GM11168 (cell line): ENCODE results near the gene GMFB.

ENCODE experiments used
- in situ Hi-C: fragments of 300-500 bp; cut with MboI; formaldehyde crosslinking; loops from one replicate; pipeline ENCODE4 v1.12.0; 2022; ENCODE audit warnings: low sequenced_read_pairs; ENCODE audit not compliant: unreplicated experiment

Gene GMFB

DNA sequence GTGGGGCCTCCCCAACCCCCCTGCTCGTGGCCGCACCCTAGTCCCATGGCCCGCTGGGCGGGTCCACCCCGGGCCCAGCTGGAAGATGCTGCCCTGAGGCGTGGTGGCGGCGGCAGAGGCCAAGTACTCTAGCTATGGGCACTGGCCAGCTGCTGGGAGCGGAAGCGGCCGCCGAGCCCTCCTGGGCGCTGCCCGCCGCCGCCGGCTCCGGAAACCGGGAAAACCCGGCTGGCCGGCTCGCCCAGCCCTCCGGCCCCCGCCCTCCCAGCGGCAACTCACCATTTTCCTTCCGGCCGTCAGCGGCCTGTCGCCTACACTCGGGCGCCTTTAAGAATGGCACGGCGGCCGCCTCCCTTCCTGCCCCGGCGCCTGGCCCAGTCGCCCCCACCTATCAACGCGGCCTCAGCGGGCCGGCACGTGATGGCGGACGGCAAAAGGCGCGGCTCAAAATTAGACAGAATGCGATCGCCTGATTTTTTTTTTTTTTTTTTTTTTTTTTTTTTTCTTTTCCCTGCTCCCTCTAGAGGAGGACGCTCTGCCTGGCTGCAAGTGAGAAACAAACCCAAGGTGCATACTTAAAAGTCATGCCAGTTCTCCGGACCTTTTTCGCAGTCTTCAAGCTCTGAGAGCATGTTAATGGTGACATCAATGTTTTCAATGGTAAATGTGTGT lies at the start of gene GMFB:
GMFB (minus strand) TSS at position 335 of the 672 bp plus-strand sequence; CDS start at position 282, 53 bp downstream.
- in situ Hi-C loops, result no loop called here

DNA sequence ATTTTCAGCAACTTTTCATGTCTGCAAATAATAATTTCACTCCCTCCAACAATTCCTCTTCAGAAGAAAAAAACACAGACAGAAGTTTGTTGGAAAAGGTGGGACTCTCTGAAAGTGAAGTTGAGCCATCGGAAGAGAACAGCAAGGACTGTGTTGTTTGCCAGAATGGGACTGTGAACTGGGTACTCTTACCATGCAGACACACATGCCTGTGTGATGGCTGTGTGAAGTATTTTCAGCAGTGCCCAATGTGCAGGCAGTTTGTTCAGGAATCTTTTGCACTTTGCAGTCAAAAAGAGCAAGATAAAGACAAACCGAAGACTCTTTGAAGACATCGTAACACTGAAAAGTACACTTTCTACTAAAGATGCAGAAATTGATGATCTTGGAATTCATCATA lies 49.3 kb upstream of the GMFB start:
- in situ Hi-C loops, result no loop called here

DNA sequence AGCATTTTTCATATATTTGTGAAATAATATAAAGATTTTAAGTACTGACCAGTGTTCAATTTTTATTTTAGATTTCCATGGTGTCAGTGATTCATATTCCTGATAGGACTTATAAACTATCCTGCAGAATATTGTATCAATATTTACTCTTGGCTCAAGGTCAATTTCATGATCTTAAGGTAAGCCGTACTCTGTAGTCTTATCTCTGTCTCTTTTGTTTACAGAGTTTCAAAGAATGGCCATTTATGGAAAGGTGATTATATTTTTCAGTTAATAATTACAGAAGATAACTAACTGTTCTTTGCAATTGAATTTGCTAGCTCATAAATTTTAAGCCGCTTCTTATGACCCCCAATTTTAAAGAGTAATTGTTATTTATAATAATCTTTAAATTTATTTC lies 48.9 kb upstream of the GMFB start:
- in situ Hi-C loops, result no loop called here

DNA sequence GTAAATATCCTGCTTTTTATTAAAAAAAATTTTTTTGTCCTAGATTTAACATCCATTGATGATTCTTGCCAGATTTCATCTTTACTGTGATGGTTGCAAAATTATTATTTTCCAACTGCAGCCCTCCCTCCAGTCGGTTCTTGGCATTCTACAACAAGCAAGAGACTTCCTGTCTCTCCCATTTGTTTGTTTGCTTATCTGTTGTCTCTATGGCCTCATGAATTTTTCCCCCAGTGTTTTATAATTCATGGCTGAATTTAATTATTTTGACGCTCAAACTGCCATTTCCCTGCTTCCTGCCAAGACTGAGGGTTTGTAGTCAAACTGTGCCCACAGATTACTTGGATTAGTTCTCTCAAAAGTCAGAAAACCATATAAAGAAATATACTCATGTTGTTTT lies 46.9 kb upstream of the GMFB start:
- in situ Hi-C loops, result no loop called here

DNA sequence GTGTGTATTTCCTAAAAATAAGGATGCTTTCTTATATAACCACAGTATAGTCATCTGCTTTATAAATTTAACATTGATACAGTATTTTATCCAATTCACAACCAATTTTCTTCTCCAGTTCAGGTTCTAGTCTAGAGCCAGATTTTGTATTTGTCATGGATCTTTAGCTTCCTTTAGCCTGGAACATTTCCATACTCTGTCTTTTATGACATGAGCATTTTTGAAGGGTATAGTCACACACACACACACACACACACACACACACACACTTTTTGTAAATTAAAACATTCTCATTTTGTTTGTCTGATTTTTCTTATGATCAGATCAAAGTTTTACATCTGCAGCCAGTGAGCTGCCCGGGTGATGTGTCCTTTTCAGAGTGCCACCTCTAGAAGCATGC lies 46.3 kb upstream of the GMFB start:
- in situ Hi-C loops, result no loop called here

DNA sequence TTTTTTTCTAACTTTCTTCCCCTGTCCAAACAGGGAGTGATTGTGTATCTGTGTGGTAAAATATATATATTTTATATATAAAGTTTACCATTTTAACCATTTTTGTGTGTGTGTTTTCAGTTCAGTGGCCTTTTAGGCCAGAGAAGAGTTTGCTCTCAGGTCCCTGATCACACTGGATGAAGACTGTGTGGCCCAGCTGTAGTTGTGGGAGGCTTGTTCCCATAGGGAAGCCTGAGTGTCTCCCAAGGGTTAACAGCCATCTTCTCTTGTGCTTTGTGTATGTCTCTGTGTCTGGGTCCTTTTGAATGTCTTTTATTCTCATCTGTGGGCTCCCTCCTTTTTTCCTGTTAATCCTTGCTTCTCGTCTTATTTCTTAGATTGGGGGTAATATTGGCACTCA lies 44.3 kb upstream of the GMFB start:
- in situ Hi-C loops, result no loop called here

DNA sequence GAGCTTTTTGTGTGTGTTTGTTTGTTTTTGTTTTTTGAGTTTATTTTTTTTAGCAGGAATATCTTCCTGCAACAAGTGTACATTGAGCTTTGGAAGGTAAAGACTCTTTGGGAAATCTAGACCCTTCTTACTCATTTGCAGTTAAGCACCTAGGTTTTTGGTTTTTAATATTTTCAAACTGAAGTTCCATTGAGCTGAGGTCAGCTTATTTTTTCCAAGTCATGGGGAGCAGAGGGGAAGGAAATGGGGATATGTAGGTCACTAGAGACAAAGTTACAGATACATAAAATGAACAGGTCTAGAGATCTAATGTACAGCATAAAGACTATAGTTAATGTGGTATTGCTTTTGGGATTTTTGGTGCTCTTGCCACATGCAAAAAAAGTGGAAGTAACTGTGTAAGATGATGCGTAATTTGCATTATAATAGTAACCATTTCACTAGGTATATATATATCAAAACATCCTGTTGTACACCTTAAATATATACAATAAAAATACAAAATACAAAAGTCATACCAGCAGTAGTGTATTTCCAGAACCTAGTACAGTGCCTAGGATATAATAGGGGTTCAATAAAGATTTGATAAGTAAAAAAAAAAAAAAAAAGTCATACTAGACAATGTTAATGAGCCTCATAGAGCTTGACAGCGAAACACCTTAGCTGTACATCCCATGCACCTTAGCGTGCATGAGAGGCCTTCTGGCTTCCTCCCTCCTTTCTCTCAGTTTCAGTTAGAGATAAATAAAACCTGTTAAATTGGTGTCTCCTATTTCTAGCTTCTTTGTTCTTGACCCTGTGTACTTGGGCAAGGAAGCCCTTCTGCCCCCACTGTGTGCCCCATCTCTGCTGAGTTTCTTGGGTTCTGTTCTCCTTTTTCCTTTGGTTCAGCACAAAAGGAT lies 43.6 kb upstream of the GMFB start:
- in situ Hi-C loops, result no loop called here

DNA sequence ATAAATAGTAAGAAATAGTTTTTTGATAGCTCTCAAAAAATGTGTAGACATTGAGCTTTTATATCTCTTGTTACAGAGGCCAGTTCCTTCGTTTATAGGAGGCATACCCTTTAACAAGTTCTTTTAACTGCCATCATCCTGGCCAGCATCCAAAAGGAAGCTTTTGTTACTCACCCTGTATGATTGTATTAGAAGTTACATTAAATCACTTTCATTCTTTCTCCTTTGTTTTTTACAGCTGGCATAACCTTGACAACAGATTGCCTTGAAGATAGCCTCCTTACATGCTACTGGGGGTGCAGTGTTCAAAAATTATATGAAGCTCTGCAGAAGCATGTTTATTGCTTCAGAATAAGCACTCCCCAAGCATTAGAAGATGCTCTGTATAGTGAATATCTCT lies 41.0 kb upstream of the GMFB start:
- in situ Hi-C loops, result no loop called here

DNA sequence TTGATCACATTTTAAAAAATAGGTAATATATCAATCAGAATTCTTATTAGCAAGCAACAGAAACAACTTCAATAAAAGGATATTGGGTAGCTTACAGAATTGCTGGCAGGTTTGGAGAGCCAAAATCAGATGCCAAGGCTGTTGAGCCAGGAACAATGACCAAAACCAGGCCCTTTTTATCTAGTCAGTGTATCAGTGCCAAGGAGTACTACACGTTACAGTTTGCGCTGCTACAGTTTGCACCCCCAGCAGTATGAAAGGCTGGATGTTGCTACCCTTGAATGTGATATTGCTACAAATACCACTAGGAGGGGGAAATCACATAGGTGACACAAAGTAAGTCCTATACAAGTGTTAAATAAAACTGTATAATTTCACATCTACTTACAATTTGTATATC lies 40.2 kb upstream of the GMFB start:
- in situ Hi-C loops, result no loop called here

DNA sequence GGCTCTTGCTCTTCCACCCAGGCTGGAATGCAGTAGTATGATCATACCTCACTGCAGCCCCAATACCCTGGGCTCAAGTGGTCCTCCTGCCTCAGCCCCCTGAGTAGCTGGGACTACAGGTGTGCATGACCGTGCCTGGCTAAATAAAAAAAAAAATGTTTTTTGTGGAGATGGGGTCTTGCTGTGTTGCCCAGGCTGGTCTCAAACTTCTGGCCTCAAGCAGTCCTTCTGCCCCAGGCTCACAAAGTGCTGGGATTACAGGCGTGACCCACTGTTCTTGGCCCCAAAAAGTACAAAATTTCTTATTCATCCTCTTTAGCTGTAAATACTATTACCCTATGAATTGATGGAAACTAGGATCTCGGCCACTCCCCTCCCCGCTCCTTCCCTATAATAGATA lies 35.6 kb upstream of the GMFB start:
- in situ Hi-C loops, result no loop called here

DNA sequence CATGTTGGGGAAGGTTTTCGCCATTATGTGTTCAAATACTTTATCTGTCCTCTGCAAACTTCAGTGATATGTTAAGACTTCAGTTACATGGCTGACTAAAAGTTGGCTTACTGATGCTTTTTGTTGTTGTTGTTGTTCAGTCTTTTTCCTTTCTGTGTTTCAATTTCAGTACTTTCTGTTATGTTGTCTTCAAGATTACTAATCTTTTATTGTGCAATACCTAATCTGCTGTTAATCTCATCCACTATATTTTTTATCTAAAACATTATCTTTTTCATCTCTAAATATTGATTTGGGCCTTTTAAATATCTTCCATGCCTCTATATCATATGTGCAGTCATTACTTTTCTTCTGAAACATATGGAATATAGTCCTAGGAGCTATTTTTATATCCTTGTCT lies 27.9 kb upstream of the GMFB start:
- in situ Hi-C loops, result no loop called here

DNA sequence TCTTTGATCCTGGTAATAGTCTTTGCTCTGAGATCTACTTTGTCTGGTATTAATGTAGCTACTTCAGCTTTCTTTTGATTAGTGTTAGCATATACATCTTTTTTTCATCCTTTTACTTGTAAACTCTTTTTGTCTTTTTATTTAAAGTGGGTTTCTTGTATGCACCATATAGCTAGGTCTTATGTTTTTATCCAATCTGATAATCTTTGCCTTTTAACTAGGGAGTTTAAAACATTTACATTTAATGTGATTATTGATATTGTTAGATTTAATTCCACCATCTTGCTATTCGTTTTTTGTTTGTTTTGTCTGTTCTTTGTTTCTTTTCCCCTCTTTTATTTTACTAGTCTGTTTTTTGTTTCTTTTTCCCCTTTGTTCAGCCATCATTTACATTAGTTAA lies 26.9 kb upstream of the GMFB start:
- in situ Hi-C loops, result no loop called here

DNA sequence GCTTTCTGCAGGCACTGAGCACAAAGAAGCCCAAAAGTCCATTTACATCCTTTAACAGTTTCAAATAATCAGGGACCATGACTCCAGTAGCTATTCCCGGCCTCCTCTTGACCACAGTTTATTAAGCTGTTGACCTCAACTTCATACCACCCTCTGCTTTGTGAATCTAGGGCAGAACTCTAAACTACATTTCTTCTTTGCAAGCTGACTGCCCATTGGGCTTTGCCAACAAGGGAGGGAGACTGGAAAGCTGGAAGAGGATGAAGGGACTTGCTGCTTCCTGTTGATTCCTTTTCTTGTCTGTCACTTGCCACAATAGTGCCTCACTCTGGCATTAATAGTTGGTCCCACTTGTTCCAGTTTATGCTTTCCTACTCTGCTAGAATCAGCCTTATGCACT lies 23.6 kb upstream of the GMFB start:
- in situ Hi-C loops, result no loop called here

DNA sequence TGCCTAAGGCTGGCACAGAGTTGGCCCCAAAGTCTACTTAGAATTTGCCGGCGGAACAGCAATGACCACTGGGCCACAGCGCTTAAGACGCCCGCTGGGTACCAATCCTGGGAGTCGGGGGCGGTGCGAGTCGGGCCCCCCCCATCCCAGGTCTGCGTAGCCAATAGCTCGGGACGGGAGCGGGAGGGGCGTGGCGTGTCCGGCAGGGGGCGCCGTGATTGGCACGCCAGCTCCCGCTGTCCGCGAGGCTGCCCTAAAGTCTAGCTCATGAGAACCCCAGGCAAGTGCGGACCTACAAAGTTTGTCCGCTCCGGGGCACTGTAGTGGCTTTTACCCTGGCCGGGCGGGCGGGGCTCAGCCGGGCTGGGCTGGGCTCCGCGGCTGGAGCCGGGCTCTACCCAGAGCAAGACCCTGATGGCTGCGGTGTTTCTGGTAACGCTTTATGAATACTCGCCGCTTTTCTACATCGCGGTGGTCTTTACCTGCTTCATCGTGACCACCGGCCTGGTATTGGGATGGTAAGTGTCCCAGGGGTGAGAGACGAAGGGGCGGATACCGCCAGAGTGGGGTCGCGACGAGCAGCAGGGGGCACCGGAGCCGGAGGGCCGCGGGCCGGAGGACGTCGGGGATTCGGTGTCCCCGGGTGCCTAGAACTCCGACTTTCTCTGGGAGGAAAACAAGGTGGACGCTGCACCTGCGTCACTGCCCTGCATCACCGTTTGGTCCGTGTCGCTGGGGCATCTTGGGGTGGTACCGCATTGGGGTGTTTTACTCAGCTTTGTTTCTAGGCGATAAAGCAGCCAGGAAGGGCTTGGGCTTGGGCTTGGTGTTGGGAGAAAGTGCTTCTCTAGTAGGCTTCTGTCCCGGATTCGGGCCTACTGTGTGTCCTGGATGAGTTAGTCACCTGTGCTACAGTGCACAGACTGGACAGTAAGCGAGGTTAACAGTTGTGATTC lies 21.0 kb upstream of the GMFB start, which contains the start of gene CGRRF1:
CGRRF1 (plus strand) TSS at position 361 of the 956 bp plus-strand sequence; CDS start at position 415, 54 bp downstream.
- in situ Hi-C loops, result no loop called here

DNA sequence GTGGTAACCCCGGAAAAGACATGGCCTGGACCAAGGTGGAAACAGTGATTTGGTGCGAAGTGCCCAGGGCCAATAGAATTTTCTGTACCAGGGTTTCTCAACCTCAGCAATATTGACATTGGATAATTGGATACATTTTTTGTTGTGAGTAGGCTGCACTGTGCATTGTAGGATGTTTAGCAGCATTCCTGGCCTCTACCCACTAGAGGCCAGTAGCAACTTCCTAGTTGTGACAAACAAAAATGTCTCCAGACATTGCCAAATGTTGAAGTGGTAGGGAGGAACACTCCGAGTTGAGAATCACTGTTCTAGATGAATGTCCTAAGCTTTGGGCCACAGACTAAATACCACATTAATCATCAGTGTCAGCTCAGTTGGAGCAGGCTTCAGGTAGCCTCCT lies 14.7 kb upstream of the GMFB start:
- in situ Hi-C loops, result no loop called here

DNA sequence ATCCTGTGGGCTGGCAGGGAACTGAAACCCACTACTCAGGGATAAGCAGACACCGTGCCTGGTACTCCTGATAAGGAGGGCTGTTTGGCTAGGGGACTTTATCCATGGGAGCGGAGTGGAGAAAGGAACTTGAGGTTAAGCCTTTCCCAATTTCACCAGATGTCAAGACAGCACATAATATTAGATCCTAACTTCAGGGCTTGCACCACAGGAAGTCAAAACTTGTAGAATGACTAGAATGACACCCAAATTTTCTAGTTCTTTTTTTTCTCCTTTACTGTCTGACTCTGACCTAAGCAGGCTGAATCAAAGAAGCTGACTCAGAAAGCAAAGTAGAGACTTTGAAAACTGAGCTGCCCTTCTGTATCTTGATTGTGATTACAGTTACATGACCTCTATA lies 13.8 kb upstream of the GMFB start:
- in situ Hi-C loops, result no loop called here

DNA sequence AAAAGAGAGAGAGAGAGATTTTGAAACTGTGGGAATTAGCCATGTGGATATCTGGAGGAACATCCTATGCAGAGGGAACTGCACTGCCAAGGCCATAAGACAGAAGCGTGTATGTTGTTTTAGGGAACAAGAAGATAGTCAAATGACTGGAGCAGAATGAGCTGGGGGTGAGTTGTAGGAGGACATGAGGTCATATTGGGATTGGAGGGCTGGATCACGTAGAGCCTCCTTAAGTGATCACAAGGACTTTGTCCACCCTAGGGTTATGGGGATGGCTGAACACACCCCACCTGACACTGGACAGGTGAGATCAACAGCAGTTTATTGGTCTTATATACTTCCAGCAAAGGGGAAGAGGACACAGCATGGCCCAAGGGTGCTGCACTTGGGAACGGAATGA lies 12.7 kb upstream of the GMFB start:
- in situ Hi-C loops, result no loop called here

DNA sequence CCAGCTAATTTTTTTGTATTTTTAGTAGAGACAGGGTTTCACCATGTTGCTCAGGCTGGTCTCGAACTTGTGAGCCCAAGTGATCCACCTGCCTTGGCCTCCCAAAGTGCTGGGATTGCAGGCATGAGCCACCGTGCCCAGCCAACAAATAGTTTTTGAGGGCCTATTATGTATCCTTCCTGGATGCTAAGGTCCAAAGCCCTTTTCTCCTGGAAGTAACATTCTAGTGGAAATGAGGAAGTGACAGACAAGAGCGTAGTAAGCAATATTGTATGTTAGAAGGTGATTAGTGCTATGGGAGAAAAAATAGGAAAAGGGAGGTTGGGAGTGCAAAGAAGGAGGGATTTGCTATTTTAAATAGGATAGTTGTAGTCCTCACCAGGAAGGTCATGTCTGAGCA lies 12.0 kb upstream of the GMFB start:
- in situ Hi-C loops, result no loop called here

DNA sequence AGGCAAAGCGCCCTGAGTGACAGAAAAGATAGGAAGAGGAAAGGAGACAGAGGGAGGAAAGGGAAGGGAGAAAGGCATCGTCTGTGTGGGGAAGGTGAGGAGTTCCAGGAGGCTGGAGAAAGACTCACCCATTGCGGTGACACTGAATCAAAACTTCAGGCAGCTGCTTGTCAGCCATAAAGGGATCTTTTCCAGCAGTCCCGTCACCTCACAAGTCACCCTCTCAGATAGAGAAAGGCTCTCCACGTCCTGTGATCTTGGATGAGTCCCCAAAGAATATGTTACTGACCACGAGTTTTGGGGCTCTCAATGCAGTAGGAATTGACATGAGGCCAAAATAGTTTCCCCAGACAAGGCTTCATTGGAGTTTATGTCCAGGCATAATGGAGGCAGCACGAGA lies 9.8 kb upstream of the GMFB start:
- in situ Hi-C loops, result no loop called here

DNA sequence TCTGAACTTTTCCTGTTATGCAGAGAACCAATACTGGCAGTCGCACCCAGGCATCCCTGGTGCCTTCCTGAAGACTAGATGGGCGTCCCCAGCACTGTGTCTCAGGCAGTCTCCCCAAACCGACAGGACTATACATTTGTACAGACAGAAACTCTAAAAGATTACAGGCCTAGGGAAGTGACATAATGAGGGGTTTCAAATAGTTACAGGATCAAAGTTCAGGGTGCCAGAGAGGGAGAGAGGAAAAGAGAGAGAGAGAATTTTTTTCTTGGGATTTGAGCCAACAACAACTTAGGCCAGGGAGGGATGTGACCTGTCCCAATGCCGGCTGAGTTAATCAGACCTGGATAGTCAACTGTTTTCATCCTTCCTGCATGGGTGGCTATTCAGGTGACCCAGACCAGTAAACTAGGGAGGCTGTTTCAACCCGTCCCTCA lies 9.3 kb upstream of the GMFB start:
- in situ Hi-C loops, result no loop called here

DNA sequence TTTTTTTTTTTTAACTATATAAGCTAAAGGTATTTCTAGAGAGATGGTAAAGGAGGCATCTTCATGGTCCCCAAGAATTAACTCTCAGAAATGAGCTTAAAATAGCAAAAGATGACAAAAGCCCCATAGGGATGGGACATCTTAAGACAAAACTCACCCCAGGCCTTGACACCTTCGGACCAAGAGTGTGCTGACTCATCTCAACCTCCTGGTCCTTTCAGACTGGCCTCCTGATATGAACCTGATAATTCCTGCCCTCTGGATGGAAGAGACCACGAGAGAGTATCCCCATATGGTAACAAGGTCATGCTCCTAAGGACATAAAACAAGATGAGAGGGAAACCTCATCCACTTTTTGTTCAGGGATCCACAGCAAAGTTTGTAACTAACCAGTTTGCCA lies 8.4 kb upstream of the GMFB start:
- in situ Hi-C loops, result no loop called here
